Amniotic epithelial cell (primary cell): ENCODE results near the gene DSTN.

Experiments used
- DNase-seq: peaks from one replicate; pipeline ENCODE4 v3.0.0-alpha.2; 2010; ENCODE audit warnings: low read depth

The DSTN gene

DNA sequence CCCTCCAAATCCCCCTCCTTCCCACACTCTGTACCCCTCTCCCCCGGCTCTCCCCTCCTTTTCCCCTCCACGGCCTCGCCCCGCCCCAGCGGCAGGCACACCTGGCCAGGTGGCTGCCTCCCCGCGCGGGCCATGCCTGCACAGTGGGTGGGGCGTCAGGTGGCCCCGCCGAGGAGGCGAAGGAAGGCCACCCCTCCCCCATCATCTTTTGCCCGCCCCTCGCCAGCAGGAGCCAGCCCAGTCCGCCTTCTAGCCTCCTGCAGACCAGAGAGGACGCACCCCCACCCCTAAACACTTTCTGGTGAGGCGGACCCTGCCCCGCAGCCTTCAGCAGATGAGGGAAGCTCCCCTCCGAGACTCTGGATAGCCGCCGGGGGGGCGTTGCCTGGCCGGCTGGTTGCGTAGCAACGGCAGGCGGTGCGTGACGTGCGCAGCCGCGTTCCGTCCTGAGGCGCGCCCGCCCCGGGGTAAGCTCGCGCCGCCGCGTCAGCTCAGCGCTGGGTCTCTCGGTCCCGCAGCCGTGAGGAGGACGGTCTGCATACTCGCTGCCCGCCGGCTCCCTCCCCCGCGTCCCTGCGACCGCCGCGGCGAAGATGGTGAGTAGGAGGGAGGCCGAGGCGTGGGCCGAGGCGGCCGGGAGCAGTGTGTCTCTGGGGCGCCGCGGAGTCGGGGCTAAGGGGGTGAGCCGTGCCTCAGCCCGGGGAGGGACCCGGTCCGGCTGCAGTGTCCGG lies at the start of gene DSTN:
DSTN (plus strand) TSS at position 460 of the 731 bp plus-strand sequence; CDS start at position 594, 134 bp downstream.
- peak; percentile 90 for DNase-seq

DNA sequence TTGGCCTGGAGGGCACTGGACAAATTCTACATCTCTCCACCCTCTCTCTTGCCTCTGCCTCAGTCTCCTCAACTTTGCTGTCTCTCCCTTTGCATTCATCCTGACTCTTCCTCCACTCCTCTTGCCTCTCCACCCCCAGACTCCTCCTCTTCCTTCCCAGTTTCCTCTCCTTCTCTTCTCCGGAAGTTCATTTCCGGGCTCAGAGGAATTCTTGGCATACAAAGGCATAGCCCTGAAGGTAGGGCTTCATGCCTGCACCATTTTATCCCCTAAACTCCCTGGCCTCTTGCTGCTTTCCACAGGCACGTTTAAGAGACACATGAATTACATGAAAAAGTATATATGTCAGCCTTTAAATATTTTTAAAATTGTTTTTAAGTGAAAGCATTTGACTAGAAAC lies 49.3 kb upstream of the DSTN start:
- DNase-seq, result no peak

DNA sequence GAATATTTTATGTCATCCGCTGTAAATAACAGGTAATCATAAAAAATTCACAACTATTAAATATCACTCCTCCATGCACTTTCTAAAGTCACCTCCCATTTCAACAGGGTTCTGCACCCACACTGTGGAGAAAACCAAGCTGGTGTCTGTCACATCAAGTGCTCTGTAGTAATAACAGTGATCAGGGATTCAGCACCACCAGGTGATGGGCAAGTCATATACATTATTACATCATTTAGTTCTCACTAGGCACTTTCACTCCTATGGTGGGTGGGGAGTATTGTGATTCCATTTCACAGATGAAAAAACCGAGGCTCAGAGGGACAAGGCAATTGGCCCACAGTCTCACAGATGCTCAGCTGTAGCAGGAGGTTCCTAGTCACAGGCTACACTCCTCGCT lies 47.3 kb upstream of the DSTN start:
- DNase-seq, result no peak

DNA sequence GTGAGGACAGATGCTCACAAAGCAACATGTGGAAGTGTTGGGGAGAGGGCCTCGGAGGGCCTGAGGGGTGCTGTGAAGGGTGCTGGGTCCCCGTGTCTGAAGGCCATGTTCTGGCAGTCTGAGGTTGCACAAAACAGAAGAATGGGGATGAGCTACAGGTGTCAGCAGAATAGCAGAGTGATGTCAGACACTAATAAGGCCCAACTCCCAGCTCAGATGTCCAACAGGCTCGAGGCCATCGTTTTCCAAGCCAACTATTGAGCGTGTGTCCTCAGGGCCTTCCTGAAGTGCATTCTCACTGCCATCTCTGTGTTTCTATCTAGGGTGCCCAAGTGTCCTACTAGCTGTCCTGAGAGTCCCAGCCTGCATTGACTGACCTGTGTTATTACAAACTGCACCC lies 46.5 kb upstream of the DSTN start:
- no peak for DNase-seq

DNA sequence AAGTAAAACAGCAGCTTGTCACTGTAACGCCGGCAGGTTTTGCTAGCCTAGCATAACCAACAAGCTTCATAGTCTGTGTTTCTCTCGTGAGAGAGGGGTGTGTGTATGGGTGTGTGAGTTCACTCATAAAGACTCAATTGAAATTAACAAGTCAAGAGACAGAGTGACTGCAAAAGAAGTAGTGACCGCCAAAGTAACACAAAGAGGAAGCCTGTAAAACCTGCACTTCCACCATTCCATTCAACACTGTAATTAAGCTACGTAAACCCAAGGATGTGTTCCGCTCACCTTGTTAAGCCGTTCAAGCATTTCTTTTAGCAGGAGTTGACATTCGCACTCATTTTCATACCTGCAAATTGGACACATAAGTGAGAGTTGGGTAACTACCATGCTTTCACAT lies 45.3 kb upstream of the DSTN start:
- DNase-seq, result no peak

DNA sequence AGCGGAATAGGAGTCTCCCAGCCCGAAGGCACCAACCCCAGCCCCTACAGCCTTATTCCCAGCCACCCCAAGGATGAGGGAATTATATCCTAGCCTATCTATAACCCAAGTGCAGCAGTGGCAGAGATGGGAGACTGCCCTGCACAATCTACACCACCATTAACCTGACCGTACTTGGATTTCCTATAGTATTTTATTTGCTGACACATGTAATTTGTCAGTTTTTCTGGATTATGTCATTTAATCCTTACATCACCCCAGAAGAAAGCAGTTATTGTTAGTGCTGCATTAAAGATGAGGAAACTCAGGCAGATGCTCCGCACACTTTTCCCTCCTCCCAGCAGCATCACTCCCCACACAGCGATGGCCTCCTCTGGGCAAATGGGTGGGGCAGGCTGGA lies 44.7 kb upstream of the DSTN start:
- no peak for DNase-seq

DNA sequence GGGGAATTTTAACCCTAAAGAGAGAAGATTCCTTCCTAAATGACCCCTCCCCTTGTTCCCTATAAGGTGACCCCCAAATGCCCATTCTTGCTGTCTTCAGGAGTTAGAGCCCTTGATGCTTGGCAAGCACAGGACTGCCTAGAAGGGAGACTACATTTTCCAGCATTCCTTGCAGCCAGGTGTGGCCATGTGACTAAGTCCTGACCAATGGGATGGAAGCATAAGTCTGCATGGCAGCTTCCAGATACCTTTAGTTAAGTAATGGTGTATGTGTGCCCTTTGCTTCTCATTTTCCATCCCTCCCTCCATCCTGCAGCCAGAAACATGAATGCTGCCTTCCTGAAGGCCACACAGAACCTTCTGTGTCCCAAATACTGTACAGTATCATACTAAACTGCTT lies 44.2 kb upstream of the DSTN start:
- DNase-seq, result peak; percentile 55

DNA sequence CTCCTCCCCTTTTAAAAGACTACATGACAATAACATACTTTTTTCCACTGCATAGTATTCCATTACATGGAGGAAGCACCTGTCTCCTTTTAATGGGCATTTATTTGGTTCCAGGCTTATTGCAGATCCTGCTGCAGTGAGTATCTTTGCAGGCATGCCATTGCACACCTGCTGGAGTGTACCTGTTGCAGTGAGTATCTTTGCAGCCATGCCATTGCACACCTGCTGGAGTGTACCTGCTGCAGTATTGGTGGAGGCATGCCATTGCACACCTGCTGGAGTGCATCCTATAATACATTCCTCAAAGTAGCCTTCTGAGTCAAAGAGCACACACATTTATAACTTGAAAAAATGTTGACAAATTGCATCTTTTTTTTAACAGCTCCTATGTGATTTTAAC lies 40.3 kb upstream of the DSTN start:
- no peak for DNase-seq

DNA sequence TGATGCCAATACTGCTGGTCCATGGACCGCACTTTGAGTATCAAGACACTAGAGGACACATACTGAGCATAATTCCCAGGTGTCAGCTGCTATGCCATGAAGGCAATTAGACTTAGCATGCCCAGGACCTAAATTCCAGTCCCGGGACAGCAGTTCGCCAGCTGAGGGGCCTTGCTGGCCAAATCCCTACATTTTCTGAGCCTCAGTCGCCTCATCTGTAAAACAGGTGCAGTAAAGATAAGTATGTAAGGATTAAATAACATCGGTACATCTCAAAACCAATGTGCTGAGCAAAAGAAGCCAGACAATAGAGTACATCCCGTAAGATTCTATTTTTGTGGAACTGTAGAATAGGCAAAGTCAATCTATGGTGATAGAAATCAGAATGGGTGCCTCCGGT lies 39.7 kb upstream of the DSTN start:
- DNase-seq, result no peak

DNA sequence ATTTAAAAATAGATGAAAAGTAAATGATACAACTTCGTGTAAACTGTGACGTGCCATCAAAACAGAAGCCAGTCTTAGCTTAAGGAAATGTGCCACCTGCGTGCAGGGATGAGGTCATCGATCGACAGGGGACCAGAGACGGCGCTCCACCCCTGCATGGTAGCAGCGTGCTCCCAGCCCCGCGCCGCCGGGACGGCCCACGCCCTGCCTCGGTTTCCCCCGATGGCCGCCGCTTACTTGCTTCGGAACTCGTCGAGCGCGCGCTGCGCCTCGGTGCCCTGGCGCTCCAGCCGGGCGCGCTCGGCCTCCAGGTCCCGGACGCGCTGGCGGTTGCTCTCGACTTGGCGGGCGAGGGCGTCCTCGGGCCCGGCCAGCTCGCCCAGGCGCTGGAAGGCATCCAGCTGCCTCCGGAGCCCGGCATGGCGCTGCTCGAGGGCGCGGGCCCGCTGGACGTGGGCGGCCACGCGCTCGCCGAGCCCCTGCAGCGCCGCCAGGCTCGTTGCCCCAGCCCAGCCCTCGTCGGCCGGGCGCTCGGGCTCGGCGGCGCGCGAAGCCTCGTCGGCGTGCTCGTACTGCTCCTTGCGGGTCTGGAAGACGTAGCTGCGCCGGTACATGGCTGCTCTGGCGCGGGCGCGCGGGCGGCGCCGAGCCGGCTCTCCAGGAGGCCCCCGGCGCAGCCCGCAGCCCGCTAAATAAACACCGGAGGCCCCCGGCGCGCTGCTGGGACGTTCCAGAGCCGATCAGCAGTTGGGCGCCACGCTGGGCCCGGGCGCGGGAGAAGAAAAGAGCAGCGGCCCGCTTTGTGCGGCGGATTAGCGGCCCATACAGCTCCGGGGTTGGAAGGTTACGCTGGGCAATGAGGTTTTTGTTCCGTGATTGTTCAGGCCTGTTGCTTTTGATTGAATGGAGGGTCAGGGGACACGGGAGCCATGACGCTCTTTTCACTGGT lies 38.9 kb upstream of the DSTN start, which contains the start of gene BFSP1:
BFSP1 (minus strand) TSS at position 664 of the 949 bp plus-strand sequence; CDS start at position 614, 50 bp downstream.
- peak; percentile 61 for DNase-seq

DNA sequence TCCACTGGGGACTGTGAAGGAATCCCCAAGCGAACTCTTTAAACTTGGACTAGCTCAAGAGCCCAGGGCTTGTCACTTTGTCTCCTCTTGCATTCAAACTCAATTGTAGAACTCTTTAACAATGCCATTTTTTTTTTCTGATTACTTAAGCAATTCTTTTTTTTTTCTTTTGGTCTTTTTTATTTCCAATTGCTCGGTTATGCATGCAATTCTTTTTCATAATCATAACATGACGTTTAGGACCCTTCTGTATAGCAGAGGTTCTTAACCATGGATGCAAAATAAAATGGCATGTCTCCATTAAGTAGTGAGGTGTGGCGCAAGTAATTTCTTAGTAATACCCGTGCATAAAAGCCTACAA lies 38.2 kb upstream of the DSTN start:
- no peak for DNase-seq

DNA sequence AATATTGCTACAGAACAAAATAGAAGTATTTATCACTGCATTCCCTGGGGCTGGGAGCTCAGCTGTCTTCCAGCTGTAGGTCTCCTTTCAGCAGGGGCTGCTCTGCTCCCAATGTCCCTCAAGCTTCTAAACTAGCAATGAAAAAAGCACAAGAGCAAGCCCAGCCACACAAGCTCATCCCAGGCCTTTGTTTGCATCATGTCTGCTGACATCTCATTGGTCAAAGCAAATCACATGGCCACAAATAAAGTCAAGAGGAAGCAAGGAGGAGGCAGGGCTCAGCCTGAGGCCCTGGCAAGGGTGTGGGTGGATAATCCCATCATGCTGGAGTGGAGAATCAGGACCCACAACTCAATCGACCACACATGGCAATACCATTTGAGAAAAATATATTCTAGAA lies 36.5 kb upstream of the DSTN start:
- peak; percentile 80 for DNase-seq

DNA sequence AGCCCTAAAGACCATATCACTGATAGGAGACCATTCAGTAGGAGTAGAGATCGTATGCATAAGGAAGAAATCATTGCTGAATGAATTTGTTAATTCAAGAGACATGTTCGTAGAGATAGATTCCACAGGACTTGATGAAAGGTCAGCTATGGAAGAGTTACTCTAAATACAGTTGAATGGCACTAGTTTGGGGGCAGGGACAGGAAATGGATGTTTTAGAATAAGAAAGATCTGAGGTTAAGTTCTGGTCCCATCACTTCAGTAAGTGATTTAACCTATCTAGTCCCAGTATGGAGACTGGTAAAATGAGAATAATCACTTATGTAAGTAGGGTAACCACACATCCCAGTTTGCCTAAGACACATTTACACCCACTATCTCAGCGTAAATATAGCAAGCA lies 35.8 kb upstream of the DSTN start:
- no peak for DNase-seq

DNA sequence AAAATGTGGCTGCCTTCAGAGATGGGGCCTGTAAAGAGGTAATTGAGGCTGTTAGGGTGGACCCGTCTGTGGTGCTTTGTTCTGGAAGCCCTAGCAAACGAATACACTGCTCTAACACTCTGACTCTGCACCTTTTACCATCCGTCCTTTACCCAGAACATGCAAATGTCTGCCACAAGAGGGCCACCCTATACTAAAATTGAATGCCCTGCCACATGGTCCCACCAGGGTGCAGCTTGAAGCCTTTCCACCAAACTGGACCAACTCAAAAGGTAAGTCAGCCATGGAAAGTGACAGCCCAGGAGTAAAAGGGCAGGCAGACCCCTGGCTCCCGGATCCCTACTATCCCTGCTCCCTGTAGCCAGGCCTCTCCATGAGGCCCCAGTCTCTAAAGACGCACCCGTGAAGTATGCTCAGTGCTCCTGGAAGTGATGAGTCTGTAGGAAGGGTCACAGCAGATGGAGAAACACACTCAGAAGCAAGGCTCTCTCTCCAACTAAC lies 32.9 kb upstream of the DSTN start:
- peak; percentile 72 for DNase-seq

DNA sequence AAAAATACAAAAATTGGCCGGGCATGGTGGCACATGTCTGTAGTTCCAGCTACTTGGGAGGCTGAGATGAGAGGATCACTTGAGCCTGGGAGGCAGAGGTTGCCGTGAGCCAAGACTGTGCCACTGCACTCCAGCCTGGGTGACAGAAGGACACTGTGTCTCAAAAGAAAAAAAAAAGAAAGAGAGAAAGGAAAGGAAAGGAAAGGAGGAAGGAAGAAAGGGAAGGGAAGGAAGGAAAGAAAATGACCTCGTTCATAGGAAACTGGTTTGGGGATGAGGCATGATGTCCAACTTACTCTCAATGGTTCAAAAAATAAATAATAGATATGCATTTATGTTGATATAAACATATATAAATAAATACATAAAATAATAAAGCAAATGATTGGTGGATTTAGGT lies 31.9 kb upstream of the DSTN start:
- DNase-seq, result no peak

DNA sequence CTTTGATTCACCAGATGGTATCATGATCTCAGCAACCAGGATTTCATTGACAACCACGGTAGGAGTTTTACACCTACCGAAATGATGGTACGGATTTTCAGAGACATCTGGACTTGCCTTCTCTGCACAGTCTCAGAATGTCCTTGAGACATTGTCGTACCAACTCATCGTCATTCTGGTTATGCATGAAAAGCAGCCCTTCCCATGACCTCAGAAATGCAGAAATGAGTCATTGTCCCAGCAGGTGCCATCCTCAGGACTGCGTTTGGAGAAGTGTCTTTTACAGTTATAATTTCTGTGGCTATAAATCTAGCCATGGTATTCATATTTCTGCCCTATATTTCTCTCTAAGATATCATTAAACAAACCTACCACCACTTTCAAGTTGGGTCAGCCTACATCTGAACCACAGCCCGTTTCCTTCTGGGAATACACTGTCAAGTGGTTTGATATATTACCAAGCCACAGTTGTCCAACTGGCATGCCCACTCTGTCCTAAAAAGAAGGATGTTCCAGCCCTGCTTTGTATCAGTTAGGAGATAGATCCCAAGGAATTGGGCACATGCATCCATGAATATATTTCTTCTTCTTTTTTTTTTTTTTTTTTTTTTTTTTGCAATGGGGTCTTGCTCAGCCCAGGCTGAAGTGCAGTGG lies 31.2 kb upstream of the DSTN start:
- DNase-seq, result no peak

DNA sequence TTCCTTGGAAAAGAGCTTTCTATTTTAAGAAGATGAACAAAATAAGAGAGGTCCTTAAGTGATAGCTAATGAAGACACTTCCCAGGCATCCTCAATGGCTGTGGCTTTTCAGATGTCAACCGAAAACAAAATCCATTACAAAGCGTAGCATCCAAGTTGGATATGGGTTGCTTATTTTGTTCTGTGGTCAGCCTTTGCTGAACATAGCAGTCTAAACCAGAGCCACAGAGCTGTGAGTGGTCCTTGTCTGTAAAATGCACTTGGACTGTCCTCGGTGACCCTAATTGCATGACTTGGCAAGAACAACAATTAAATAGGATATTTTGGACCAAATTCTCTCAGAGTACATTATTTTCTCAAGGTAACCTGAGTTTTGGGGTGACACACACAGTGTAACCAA lies 28.3 kb upstream of the DSTN start:
- DNase-seq, result no peak

DNA sequence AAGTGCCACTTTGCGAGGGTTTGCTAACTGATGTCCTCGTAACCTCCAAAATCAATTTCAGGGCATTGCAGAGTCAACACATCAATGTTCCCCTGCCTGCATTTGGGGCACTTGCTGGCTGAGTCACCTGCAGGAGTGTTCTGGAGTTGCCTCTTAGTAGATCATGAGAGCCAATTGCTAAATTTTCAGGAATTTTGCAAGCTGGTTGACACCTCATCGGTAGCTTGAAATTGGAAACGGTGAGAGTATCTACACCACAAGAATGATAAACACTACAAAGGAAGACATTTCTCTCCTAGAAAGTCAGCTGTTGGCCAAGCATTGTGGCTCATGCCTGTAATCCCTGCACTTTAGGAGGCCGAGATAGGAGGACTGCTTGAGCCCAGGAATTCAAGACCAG lies 27.9 kb upstream of the DSTN start:
- peak; percentile 93 for DNase-seq

DNA sequence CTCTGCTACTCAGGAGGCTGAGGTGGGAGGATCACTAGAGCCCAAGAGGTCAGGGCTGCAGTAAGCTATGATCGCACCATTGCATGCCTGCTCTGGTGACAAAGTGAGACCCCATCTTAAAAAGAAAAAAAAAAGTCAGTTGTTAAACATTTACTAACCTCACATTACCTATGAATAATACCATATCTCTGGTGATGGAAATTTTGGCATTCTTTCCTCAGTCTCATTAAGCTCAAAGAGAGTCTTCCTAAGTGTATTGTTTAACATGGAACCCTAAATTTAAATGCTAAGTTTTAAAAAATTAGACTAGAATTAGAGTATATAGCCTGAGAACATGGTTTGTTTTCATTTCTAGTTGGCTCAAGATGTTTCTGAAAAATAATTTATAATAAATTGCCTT lies 27.4 kb upstream of the DSTN start:
- no peak for DNase-seq

DNA sequence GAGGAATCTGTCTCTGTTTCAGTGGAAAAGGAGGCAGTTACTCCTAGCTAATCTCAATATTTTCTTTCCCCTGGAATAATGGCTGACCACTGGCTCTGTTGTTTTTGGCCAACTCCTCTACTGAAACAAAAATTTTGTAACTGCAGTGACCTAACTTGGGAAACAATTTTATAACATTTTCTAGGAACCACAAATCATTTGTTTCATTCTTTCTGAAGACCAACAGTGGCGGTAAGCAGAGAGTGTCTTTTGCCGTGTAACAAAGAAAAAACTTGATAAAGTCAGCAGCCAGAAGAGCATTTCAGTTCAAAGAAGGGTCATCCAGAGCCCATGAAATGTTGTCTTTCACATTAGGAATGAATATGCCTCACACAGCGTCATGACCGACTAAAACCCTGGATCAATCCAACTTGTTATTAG lies 26.9 kb upstream of the DSTN start:
- DNase-seq, result peak; percentile 85

DNA sequence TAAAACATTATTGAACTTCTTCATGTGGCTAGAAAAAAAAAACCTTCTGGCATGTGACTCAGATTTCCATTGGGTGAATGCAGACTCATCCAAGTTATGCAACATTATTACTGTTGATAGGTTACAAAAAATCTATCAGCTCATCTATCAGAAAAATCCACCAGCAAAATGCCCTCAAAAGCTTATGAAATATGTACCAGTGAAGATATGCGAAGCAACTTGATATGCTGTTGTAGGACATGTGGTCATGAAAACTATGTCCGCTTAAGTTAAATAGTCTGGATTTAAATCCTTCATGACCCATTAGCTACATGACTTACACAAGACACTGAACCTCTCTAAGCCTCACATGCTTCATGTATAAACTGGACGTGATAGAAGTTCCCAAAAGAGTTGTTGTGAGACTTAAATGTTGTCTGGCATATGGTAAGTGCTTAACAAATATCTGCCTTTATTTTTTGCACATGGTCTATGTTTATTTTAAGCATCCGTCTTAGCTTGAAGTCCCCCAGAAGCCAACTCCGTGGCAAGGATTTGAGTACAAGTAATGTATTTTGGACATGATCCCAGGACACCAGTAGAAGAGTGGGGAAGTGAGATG lies 26.2 kb upstream of the DSTN start:
- DNase-seq, result peak; percentile 90

DNA sequence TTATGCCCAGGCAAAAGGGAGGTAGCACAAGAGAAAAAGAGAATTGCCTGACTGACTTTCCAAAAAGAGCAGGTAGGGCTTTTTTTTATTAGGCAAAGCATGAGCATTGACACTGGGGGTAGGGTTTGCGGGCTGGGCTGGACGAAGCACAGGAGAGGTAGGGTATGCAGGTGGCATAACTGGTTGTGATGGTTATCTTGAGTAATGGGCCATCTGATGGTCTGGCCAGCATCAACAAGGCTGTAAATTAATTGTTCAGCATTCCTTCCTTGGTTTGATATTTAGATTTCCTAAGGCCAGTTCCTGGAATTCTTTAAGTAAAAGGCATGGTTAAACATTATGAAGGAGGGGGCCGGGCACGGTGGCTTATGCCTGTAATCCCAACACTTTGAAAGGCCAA lies 24.7 kb upstream of the DSTN start:
- no peak for DNase-seq
